Measurements from ENCODE around the gene UQCRHL. TPM values are rescaled to one million over a fixed set of nuclear protein-coding genes. Genes with fewer than 3 reads are reported as not detected.
A peak's percentile ranks its signal among the peaks of the same experiment; 100 is the strongest.

Gene UQCRHL
- total RNA-seq, 1 donor from 2014 or later: 4.0 TPM

DNA sequence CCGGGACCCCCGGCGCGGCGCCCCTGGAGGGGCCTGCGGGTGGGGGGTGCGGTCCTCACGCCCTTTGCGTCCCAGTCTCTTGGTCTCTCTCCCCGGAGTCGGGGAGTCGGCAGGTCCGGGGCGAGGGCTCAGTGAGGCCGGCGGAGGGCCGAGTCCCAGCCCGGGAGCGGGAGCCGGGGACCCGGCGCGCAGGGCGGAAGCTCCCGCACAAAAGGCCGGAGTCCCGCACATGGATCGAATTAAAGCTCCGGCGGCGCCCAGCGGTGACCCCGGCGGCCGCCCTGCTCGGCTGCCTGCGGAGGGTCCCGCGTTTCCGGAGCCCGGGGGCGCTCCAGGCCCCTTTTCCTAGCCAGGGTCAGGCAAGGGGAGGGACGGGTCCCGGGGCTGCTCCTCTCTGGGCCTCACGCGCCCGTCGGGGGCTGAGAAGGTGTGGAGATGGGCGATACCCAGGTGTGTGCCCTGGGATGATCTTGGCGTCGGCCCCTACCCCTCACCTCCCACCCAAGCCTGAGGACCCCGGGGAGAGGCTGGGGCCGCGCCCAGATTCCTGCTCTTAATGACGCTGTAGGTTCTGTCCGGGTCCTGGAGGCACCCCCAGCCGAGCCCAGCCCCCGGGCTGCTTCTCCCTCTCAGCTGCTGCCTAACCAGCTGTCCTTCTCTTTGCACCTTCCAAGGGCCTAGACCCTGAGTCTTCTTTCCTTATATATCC, 48.3 kb downstream of the UQCRHL start:
- DNase-seq (ENCODE audit: low read depth in 2 of 2): no peak

DNA sequence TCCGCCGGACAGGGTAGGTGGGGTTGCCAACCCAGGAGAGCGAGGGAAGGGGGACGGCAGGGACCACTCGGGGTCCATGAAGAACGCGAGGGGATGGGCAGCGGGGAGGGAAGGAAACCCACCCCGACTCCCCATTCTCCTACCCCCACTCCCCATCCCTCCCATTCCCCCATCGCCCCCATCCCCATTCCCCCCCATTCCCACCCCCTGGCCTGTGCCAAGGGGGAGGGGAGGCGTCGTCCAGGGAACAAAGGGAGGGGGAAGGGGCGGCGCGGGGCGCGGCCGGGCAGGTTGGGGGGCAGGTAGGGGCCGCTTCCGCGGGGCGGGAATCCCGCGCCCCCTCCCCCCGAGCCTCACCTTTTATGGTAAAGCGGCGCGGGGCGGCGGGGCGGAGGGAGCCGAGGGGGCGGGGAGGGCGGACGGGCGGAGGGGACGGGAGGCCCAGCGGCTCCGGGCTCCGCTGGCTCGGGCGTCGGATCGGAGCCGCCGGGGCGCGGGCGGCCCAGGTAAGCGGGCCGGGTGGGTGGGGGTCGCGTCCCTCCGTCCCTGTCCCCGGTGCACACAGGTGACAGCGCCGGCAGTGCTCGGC, 49.0 kb downstream of the UQCRHL start, which contains the start of gene FBLIM1:
FBLIM1 (plus strand) TSS at position 453 of the 589 bp plus-strand sequence. CDS start 6,189 bp downstream, outside the sequence.
- DNase-seq (ENCODE audit: low read depth in 2 of 2): peak in 1 of 2 donors; percentile 56

DNA sequence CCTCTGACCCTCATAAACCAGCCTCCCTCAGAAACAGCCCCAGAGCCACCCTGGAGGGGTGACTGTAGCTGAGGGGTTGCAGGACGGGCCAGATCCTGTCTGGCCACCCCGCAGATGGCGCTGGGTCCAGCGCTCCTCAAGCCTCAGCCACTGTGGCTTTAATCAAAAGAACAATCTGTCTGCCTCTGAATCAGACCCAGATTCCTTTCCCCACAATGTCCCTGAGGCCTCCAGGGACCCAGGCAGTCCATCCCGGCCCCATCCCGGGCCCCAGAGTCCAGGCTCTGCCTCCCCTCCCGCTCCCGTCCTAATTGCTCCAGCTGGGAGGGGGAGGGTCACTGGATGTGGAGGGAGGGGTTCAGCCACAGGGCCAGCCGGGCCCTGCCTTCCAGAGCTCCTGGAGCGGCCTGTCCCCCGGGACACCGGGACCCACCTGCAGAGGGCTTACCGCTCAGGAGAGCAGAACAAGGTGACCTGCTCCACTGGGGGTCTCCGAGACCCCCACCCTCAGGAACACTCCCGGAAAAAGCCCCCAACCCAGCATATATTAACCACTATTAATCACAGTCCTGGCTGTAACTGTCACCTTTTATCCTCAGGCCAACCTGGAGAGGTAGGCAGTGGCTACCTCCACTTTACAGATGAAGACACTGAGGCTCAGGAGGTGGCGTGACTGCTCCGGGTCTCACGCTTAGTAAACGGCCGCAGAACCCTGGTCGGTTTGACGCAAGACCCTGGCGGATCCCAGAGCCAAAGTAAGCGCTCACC, 49.7 kb downstream of the UQCRHL start:
- peak in 1 of 2 donors; percentile 47 for DNase-seq (ENCODE audit: low read depth in 2 of 2)

Other genes with a start within 250 kb of the UQCRHL start
- gene AGMAT, start 222.6 kb downstream of the UQCRHL start, total RNA-seq: 0.38 and 0.90 TPM in 2 replicates
- gene DDI2, start 190.2 kb downstream of the UQCRHL start, total RNA-seq: 13.0 and 20.1 TPM in 2 replicates
- gene PLEKHM2, start 123.3 kb downstream of the UQCRHL start, total RNA-seq: 40.1 and 60.6 TPM in 2 replicates
- 0.13 and 0.26 TPM in 2 replicates for gene SLC25A34, start 71.4 kb downstream of the UQCRHL start, total RNA-seq
- 0.13 TPM in 1 of 2 replicates, not detected in the other for gene TMEM82, start 65.2 kb downstream of the UQCRHL start, total RNA-seq
- 136 and 174 TPM in 2 replicates for gene FBLIM1, start 48.9 kb downstream of the UQCRHL start, total RNA-seq
- gene SPEN, start 40.1 kb upstream of the UQCRHL start, total RNA-seq: 10.8 and 12.5 TPM in 2 replicates
- 33.5 and 38.4 TPM in 2 replicates for gene ZBTB17, start 168.5 kb upstream of the UQCRHL start, total RNA-seq
- gene SRARP, start 196.6 kb upstream of the UQCRHL start, total RNA-seq: 0.51 TPM in 2 replicates
- not detected in 2 replicates for gene HSPB7, start 210.4 kb upstream of the UQCRHL start, total RNA-seq
- not detected in 2 replicates for gene CLCNKA, start 214.4 kb upstream of the UQCRHL start, total RNA-seq
- under 0.01 TPM in 1 of 2 replicates, not detected in the other for gene CLCNKB, start 236.1 kb upstream of the UQCRHL start, total RNA-seq